Activated CD4-positive, alpha-beta T cell treated with anti-CD3 and anti-CD28 coated beads for 36 hours (primary cell): ENCODE measurements around the gene AMIGO2. TPM values are rescaled to one million over a fixed set of nuclear protein-coding genes. Genes with fewer than 3 reads are reported as not detected.

Experiments used
- ATAC-seq: fragments of 200-7000 bp; cut with Tn5 transposase; one replicate; pipeline ENCODE4 v1.10.0; 2021; ENCODE audit warnings: mild to moderate bottlenecking, moderate library complexity
- CTCF ChIA-PET: fragments of 350-600 bp; sonication (Branson Sonifier 250); formaldehyde crosslinking; loops from one replicate; lab custom pipeline; 2021; ENCODE audit warnings: antibody characterized with exemption; lab: Charles Lee
- POLR2A ChIA-PET: fragments of 350-600 bp; sonication (Branson Sonifier 250); formaldehyde crosslinking; loops from one replicate; lab custom pipeline; 2021; ENCODE audit warnings: antibody characterized with exemption, inconsistent platforms; lab: Charles Lee
- DNase-seq: peaks from one replicate; pipeline ENCODE4 v3.0.0-alpha.2; 2020
- H3K27ac Mint-ChIP-seq: one replicate; pipeline ENCODE4 v1.8.0; 2021; ENCODE audit warnings: mixed read lengths
- H3K27me3 Mint-ChIP-seq: one replicate; pipeline ENCODE4 v1.8.0; 2021; ENCODE audit warnings: mixed read lengths
- H3K36me3 Mint-ChIP-seq: one replicate; pipeline ENCODE4 v1.8.0; 2021; ENCODE audit warnings: low read depth, mixed read lengths
- H3K4me1 Mint-ChIP-seq: one replicate; pipeline ENCODE4 v1.8.0; 2021; ENCODE audit warnings: mixed read lengths
- H3K4me3 Mint-ChIP-seq: one replicate; pipeline ENCODE4 v1.8.0; 2021; ENCODE audit warnings: mild to moderate bottlenecking, moderate library complexity, mixed read lengths
- H3K9me3 Mint-ChIP-seq: one replicate; pipeline ENCODE4 v1.8.0; 2021; ENCODE audit warnings: low read depth, mixed read lengths
- intact Hi-C, 2 experiments: fragments of 100-400 bp; cut with DNase I in 1 of 2; cut with micrococcal nuclease in 1 of 2; formaldehyde crosslinking; loops; one replicate each; pipeline versions ENCODE4 v1.14.2 to v1.15.1; 2022 to 2024; cut with DNase I, micrococcal nuclease
- total RNA-seq, 2 experiments: library from RNA; stranded (reverse); gene quantifications; one replicate each; pipeline ENCODE4 v1.2.3, GENCODE V29; 2021

Gene AMIGO2
- total RNA-seq, 2 experiments from 2014 or later, result 15.1 to 17.1 TPM

GRCh38 chr12:47035484-47035883 lies 44.3 kb downstream of the AMIGO2 start:
- ATAC-seq (no peak), DNase-seq (no peak)
- no peaks in the 10 kb centered on the region for H3K27me3 Mint-ChIP-seq
- H3K4me1 Mint-ChIP-seq, result peaks cover 39% of the 10 kb centered on the region
- H3K4me3 Mint-ChIP-seq, result no peak overlapping the region
- H3K9me3 Mint-ChIP-seq, result no peaks in the 10 kb centered on the region
- intact Hi-C loops, result loop anchor here (10.0 kb wide), 2 partner anchors 619 to 739 kb away; partner anchors contain the start of gene SLC48A1 (in 1 of the 2)
- H3K36me3 Mint-ChIP-seq, result no peaks in the 10 kb centered on the region
- no peak overlapping the region for H3K27ac Mint-ChIP-seq
- POLR2A ChIA-PET, result no interaction called here
- CTCF ChIA-PET, result interaction anchor here (1.2 to 1.6 kb wide), 2 partner anchors 14 to 651 kb away, joined by 4 to 5 read pairs; no protein-coding TSS in a partner anchor

DNA sequence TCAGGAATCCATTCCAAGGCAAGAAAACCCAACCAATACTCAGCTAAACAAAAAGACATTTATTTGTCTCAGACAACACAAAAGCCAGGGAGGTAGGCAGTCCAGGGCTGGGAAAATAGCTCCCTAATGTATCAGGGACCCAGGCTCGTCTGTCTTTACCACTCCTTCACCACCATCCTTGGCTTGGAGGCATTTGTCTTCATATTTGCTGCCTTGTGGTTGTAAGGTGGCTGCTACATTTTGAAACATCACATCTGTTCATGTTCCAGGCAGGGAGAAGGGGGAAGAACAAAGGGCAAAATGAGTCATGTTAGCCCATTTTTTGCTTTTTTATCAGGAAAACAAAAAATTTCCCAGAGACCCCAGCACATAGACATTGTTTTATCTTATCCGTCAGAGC lies 45.1 kb downstream of the AMIGO2 start:
- POLR2A ChIA-PET, result no interaction called here
- Mint-ChIP-seq H3K27me3 (no peaks in the 10 kb centered on the region), H3K27ac (no peak overlapping the region), H3K4me1 (peaks cover 41% of the 10 kb centered on the region), H3K4me3 (no peak overlapping the region), H3K36me3 (no peaks in the 10 kb centered on the region), H3K9me3 (no peaks in the 10 kb centered on the region)
- intact Hi-C loops, result loop anchor here (5.0 to 10.0 kb wide), 6 partner anchors 38 to 740 kb away; partner anchors contain the start of gene SLC48A1 (in 1 of the 2)
- CTCF ChIA-PET, result interaction anchor here (0.6 to 3.8 kb wide), 5 partner anchors 32 to 828 kb away, joined by 3 to 43 read pairs (median 3); no protein-coding TSS in a partner anchor
- ATAC-seq (no peak), DNase-seq (no peak)

DNA sequence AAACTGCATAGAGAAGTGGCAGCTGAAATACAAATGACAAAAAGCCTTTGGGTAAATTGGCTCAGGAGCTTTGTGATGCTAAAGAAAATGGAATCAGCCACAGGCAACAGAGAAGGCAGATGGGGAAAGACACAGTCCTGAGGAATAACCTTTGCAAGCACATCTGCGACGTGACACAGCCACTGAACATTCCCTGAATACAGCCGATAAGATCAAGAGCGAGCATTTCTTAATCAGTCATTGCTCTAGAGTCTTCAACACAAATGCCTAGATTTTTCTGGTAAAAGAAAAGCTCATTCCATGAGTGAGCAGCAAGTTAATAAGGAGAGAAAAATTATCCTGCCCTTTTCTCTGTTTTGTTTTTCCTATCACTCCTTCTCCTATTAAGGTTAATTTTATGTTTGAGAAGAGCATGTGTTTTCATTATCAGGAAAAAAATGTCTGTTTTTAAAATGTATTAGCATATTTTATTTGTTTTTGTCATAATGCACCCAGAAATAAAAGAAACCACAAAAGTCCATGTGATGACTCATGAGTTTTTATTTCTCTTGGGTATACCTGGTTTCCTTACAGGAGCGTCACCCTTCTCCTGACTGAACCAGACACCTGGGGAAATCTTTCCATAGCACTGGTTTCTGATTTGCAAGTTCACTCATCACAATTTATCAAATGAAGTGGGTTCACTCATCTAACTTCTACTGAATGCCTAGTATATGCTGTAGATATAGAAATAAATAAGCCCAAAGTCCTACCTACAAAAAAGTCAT lies 45.8 kb downstream of the AMIGO2 start:
- Mint-ChIP-seq H3K27ac (peak overlapping the region; percentile 29), H3K27me3 (no peaks in the 10 kb centered on the region), H3K4me3 (no peak overlapping the region), H3K36me3 (no peaks in the 10 kb centered on the region), H3K4me1 (peaks cover 45% of the 10 kb centered on the region), H3K9me3 (no peaks in the 10 kb centered on the region)
- ChIA-PET POLR2A (no interaction called here), CTCF (interaction anchor here (0.6 to 3.8 kb wide), 20 partner anchors 8 to 827 kb away, joined by 3 to 47 read pairs (median 10); no protein-coding TSS in a partner anchor)
- intact Hi-C loops, result loop anchor here (2.0 to 10.0 kb wide), 10 partner anchors 37 to 741 kb away; partner anchors contain the start of genes AMIGO2 (in 1 of the 2), PCED1B (in 1 of the 2) and SLC48A1 (in 1 of the 2)
- ATAC-seq (peak; percentile 16), DNase-seq (no peak)

DNA sequence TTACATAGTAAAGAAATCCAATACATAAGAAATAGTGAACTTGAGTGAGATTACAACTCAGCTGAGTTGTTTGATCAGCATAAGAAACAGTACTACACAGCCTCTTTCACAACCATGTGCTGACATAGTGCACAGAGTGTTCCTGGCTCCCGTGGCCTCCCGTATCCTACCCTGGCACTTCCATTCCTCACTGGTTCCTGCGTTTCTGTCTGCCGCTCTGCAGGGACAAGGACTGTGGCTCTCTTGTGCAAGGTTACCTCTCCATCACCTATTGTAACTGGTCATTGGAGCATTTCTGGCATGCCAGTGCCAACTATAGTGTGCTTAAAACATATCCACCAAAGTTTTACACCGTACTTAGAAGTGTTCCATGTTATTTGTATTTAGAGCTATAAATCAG lies 46.7 kb downstream of the AMIGO2 start:
- ChIA-PET POLR2A (interaction anchor here (0.5 to 1.1 kb wide), 3 partner anchors 45 to 364 kb away, joined by 3 to 4 read pairs (median 3); no protein-coding TSS in a partner anchor), CTCF (interaction anchor here (0.7 to 3.8 kb wide), 52 partner anchors 9 to 1167 kb away, joined by 3 to 47 read pairs (median 4); partner anchors contain the start of gene PCED1B)
- Mint-ChIP-seq H3K36me3 (no peaks in the 10 kb centered on the region), H3K9me3 (no peaks in the 10 kb centered on the region), H3K27ac (peak overlapping the region; percentile 35), H3K27me3 (no peaks in the 10 kb centered on the region), H3K4me1 (peaks cover 40% of the 10 kb centered on the region), H3K4me3 (no peak overlapping the region)
- intact Hi-C loops, result loop anchor here (2.0 to 10.0 kb wide), 10 partner anchors 38 to 742 kb away; partner anchors contain the start of genes AMIGO2 (in 1 of the 2), PCED1B (in 1 of the 2) and SLC48A1 (in 1 of the 2)
- peak; percentile 57 for ATAC-seq
- DNase-seq, result no peak

GRCh38 chr12:47032644-47033043 lies 47.1 kb downstream of the AMIGO2 start:
- no peak overlapping the region for H3K4me3 Mint-ChIP-seq
- ATAC-seq (peak; percentile 81), DNase-seq (no peak)
- H3K27ac Mint-ChIP-seq, result peak overlapping the region; percentile 35
- CTCF ChIA-PET, result interaction anchor here (0.6 to 3.8 kb wide), 62 partner anchors 9 to 1167 kb away, joined by 3 to 47 read pairs (median 4); partner anchors contain the start of gene PCED1B
- no peaks in the 10 kb centered on the region for H3K27me3 Mint-ChIP-seq
- no peaks in the 10 kb centered on the region for H3K9me3 Mint-ChIP-seq
- intact Hi-C loops, result loop anchor here (1.0 to 10.0 kb wide), 14 partner anchors 38 to 742 kb away; partner anchors contain the start of genes AMIGO2 (in 1 of the 2), PCED1B (in 1 of the 2) and SLC48A1 (in 1 of the 2)
- POLR2A ChIA-PET, result interaction anchor here (0.5 to 1.1 kb wide), 4 partner anchors 46 to 1072 kb away, joined by 3 to 4 read pairs (median 3); no protein-coding TSS in a partner anchor
- H3K4me1 Mint-ChIP-seq, result peaks cover 40% of the 10 kb centered on the region
- no peaks in the 10 kb centered on the region for H3K36me3 Mint-ChIP-seq

DNA sequence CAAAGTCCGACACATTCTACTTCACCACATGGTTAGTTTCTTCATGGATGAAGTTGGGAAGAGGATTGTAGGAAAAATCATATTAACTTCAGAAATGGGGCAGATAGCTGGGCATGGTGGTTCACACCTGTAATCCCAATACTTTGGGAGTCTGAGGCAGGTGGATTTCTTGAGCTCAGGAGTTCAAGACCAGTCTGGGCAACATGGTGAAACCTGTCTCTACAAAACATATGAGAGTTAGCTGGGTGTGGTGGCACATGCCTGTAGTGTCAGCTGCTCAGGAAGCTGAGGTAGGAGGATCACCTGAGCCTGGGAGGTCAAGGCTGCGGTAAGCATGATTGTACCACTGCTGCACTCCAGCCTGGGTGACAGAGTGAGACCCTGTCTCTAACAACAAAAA lies 49.9 kb downstream of the AMIGO2 start:
- POLR2A ChIA-PET, result no interaction called here
- H3K36me3 Mint-ChIP-seq, result no peaks in the 10 kb centered on the region
- no peak for DNase-seq
- H3K9me3 Mint-ChIP-seq, result no peaks in the 10 kb centered on the region
- no peak for ATAC-seq
- peaks cover 3% of the 10 kb centered on the region for H3K27me3 Mint-ChIP-seq
- intact Hi-C loops, result loop anchor here (5.0 to 10.0 kb wide), 6 partner anchors 42 to 745 kb away; partner anchors contain the start of gene SLC48A1 (in 1 of the 2)
- no peak overlapping the region for H3K27ac Mint-ChIP-seq
- CTCF ChIA-PET, result interaction anchor here (0.6 to 0.7 kb wide), 2 partner anchors 368 to 742 kb away, joined by 3 to 4 read pairs; no protein-coding TSS in a partner anchor
- H3K4me1 Mint-ChIP-seq, result peaks cover 32% of the 10 kb centered on the region
- no peak overlapping the region for H3K4me3 Mint-ChIP-seq

- no peak overlapping the region for H3K27ac Mint-ChIP-seq
- ATAC-seq, result no peak
- intact Hi-C loops, result no loop called here
Observed at GRCh38 chr12:47028981-47029708, 50.6 kb downstream of the AMIGO2 start.

DNA sequence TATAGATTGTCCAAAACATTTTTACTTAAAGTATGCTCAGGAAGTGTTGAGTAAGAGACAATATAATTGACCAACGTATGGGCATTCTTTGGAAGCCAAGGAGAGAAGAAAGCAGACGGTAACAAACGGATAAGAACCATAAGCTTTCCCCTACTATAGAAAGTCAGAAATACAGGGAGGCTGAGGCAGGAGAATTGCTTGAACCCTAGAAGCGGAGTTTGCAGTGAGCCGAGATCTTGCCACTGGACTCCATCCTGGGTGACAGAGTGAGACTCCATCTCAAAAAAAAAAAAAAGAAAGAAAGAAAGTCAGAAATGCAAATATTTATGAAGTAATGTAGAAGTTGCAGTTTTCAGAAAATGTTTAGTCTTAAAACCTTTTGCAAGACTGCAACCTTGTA lies 51.6 kb downstream of the AMIGO2 start:
- ATAC-seq (no peak), DNase-seq (no peak)
- H3K4me1 Mint-ChIP-seq, result peaks cover 16% of the 10 kb centered on the region
- intact Hi-C loops, result no loop called here
- H3K4me3 Mint-ChIP-seq, result no peak overlapping the region
- H3K27ac Mint-ChIP-seq, result no peak overlapping the region
- no peaks in the 10 kb centered on the region for H3K36me3 Mint-ChIP-seq
- H3K27me3 Mint-ChIP-seq, result peaks cover 3% of the 10 kb centered on the region
- POLR2A ChIA-PET, result no interaction called here
- no peaks in the 10 kb centered on the region for H3K9me3 Mint-ChIP-seq
- CTCF ChIA-PET, result interaction anchor here (0.6 kb wide), 2 partner anchors 17 to 326 kb away, joined by 3 read pairs; no protein-coding TSS in a partner anchor

More at GRCh38 chr12:47028981-47029708, 50.6 kb downstream of the AMIGO2 start:
- DNase-seq, result no peak
- Mint-ChIP-seq H3K9me3 (no peaks in the 10 kb centered on the region), H3K36me3 (no peaks in the 10 kb centered on the region), H3K27me3 (peaks cover 3% of the 10 kb centered on the region), H3K4me1 (peaks cover 25% of the 10 kb centered on the region), H3K4me3 (no peak overlapping the region)
- POLR2A ChIA-PET, result no interaction called here
- CTCF ChIA-PET, result interaction anchor here (0.6 kb wide), 2 partner anchors 9 to 18 kb away, joined by 3 read pairs; no protein-coding TSS in a partner anchor
